GM19438 (cell line): ENCODE results near the gene SERPINA12.
"Not testable (repeated sequence)": the region's sequence is repeated elsewhere in the genome, so short reads cannot be mapped to it uniquely, and the experiment has no call there.

Experiments
- ATAC-seq: cut with Tn5 transposase; IDR thresholded peaks from one replicate; pipeline ENCODE4 v1.9.1; 2021; ENCODE audit warnings: low read depth; ENCODE audit not compliant: unreplicated experiment

Gene SERPINA12

DNA sequence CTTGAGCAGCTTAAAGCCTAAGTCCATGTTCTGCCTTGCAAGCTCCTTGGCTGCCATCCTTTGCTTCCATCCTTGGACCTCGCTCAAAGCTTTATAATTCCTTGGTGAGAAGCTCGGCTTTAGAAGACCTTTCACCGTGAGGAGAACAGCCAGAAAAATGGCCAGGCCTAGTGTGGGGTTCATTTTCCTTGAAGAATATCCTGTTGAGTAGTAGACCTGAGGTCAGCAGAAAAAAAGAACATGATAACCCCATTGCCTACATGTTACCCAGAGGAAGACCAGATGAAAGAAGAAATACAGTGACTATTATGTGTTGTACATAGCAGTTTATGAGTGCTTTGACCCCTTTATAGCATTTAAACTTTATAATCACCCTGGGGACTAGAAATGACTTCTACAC lies 11.1 kb downstream of the SERPINA12 start:
- ATAC-seq: no peak

DNA sequence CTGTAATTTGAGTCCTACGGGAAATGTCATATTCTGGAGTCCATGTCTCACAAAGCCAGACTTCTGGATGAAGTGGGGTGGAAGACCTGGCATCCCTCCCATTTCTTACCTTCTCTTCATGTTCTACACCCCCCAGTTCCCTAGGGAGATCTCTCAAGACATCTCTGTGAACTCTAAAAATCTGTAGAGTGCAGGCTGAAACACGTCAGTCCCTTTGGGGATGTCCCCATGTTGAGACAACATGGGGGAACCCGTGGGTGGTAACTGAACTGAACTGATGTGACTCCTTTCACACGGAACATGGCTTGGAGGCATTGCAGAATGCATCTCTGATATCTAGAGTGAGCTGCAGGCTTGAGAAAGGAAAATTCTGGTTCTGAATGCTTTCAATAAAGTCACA lies 15.2 kb downstream of the SERPINA12 start:
- no peak for ATAC-seq

DNA sequence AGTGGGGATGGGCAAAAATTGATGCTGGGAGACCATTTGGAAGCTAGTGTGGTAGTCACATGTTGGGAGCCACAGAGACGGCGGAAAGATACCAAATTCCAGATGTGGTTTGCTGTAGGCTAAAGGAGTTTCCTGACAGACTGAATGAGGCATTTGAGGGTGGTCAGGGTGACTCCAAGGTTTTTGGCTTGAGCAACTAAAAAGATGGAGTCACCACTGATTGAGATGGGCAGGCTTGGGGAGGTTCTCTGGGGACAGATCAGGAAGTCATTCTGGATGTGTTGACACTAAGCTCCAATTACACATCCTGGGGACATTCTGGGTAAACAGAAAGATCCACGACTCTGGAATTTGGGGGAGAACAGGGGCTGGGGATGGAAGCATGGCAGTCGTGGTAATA lies 17.8 kb downstream of the SERPINA12 start:
- ATAC-seq: no peak

DNA sequence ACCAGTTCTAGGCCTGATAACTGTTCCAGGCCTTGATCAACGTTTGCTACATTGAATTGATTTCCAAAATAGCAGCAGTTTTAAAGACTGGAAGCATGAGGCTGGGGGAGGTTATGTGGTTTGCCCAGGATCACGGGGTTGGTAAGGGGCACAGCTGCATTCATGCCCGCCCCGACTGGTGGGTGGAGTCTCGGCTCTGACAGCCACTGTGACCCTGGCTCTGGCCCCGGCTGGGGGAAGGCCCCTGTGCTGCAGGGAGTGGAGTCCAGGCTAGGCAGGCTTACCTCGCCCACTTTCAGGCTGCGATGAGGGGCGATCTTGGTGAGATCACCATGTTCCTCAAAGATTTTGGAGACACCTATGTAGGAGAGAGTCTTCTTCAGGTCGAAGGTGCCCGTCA lies 19.9 kb downstream of the SERPINA12 start:
- ATAC-seq: no peak

DNA sequence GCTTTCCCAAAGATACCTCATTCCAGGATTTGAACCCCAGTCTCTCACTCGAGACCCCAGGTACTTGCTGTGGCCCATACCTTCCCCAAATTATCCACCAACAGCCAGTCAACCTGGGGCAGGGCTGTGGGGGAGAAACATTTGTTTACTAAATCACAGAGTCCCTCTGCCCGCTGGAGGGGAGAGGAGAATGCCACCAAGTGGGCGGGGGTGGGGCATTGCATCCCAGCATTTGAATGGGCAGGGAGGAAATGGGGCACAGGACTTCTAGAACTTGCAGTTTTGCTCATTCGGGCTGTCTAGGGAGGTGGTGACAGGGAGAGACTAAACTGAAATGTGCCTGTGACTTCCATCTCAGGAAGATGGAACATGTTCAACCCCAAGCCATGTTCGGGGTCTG lies 22.4 kb downstream of the SERPINA12 start:
- no peak for ATAC-seq

DNA sequence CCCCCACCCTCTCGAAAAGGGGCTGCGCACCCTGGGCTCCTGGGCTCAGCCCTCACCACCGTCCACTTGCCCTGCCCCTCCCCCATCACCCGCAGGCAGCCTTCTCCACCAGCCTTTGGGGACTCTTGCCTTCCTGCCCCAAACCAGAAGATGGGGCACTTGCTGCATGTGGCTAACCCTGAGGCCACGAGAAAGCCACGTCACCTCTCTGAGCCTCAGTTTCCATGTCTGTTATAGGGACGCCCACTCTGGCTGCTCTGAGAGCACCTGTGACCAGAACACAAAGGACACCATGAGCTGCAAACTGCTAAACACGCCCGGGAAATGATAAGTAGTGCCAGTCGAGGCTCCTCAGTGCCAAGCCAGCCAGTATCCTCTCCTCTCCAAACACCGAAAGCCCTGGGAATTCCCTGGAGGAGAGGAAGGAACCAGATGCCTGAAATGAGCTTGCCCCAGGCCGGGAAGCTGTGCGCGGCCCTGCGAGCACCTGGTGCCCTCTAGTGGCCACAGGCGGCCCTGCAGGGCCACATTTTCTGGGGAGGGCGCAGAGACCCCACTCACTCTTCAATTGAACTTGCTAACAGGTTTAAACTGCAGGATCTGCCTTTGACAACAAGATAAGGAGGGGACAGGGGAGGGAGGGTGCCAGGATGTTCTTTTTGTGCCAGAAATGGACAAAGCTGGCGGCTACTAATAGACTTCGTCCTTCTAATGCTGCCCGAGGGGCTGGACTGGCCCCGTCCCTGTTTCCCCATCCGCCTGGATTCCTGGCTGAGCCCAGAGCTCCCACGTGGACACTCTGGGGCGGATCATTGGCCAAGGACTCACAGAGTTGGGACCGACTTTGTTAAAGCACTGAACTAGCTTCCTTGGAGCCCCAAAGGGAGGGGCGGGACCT lies 23.1 kb downstream of the SERPINA12 start:
- ATAC-seq: no peak

DNA sequence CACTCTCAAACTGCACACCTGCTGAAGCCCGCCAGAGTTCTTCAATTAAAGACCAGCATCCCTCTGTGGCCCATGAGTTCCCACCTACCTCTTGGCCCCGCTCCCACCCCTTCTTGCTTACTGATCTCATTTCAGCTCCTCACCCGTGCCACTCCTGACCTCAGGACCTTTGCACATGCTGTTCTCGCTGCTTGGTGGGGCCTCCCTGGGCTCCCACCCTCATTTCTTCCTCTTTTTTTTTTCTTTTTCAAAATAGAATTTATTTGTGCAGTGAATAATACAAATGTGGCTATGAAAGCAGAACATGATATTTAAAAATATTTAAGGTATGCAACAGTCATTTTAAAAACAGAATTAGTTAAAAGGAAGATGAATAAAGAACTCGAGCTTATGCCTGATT lies 24.8 kb downstream of the SERPINA12 start:
- no peak for ATAC-seq

DNA sequence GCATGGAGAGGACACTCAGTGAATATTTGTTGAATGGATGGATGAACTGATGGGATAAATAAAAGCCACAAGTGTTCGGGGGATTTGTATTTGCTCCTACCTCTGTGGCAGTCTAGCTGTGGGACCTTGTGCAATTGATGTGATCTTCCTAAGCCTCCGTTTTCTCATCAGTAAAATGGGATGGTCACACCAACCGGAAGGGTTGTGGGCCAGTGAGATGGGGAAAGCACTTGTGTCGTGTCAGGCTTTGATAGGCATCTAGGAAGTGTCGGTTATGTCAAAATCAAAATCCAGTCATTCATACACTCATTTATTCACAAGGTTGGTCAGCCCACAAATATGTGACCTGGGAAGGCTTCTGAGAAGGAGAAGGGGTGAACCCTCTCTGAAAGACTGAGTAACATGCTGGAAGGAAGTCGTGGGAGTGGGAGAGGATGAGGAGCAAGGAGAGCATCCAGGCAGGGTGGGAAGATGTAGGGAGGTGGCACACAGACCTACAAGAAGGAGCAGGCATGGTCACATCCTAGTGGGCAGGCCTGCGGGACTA lies 25.5 kb downstream of the SERPINA12 start:
- no peak for ATAC-seq

DNA sequence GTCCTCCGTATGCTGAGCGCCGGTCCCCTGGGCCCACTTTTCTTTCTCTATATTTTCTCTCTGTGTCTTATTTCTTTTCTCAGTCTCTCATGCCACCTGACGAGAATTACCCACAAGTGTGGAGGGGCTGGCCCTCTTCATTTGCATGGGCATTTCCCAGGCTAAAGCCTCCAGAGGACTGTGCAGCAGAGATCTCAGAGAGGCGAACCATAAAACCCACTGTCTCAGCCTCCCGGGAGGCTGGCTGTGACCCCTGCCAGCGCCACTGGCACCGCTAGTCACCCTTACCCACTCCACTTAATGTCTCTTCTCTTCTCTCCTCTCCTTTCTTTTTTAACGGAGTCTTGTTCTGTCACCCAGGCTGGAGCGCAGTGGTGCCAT lies 26.2 kb downstream of the SERPINA12 start:
- ATAC-seq: no peak

DNA sequence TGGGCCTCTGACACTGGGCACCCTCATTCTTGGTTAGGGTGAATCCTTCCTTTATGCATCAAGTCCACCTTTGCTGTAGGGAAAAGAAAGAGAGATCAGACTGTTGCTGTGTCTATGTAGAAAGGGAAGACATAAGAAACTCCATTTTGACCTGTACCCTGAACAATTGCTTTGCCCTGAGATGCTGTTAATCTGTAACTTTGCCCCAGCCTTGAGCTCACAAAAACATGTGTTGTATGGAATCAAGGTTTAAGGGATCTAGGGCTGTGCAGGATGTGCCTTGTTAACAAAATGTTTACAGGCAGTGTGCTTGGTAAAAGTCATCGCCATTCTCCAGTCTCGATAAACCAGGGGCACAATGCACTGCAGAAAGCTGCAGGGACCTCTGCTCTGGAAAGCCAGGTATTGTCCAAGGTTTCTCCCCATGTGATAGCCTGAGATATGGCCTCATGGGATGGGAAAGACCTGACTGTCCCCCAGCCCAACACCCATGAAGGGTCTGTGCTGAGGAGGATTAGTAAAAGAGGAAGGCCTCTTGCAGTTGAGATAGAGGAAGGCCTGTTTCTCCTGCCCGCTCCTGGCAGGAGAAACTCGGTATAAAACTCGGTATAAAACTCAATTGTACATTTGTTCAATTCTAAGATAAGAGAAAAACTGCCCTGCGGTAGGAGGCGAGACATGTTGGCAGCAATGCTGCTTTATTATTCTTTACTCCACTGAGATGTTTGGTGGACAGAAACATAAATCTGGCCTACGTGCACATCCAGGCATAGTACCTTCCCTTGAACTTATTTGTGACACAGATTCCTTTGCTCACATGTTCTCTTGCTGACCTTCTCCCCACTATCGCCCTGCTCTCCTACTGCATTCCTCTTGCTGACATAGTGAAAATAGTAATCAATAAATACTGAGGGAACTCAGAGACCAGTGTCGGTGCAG lies 26.9 kb downstream of the SERPINA12 start:
- ATAC-seq: not testable (repeated sequence)

DNA sequence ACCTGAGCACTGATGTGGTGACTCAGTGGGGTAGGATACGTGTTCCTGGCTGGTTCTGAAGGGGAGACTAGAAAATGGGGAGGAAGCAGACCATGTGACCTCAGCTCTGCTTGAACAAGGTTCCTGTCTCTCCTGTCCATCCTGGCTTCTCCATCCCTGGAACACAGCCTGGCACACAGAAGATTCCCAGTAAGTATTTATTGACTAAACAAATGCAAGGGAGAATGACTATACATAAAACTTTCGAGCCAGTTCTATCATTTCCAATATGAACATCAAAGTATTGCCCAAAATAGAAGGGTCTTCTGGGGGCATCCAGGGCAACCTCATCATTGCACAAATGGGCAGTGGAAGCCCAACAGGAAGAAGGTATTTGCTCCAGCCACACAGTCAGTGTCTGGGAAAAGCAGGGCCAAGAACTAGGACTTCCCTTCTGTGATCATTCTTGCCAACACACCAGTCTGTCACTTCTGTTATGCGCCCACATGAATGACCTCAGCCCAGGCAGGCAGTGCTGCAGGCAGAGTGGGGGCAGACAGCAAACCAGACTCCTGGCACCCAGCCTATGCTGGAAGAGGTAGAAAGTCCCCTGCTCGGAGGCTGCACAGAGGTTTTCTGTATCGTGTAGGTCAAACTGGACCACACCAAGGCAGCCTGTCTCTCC lies 27.7 kb downstream of the SERPINA12 start:
- ATAC-seq: no peak

DNA sequence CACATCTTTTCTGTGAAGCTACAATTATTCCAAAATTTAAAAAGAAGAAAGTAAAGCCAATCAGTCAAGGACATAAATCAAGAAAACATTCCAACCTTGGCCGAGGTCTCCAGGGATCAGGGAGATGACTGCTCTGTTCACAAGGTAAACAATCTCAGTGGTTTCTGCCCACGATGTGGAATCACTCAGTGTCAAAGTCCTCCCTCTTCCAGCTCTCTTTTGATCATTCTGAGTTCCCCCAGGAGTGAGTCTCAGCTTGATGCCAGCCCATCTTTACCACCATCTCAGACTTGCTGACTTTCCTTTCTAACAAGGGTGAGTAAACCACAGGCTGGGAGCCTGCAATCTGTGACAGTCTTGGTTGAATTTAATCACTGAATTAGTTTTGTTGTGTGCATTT lies 28.5 kb downstream of the SERPINA12 start:
- no peak for ATAC-seq

DNA sequence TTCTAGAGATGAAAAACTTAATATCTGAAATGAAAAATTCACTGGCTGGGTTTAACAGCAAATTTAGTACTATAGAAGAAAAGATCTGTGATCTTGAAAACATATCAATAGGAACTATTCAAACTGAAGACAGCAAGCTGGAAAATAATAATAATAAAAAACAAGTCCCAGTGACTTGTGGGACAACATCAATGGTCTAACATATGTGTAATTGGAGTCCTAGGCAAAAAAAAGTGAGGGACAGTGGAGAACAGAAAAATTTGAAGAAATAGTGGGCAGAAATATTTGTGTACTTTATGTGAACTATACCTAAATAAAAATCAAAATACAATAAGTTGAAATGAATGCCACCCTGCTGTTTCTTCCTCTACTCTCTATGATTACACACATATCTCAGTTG lies 30.8 kb downstream of the SERPINA12 start:
- no peak for ATAC-seq

DNA sequence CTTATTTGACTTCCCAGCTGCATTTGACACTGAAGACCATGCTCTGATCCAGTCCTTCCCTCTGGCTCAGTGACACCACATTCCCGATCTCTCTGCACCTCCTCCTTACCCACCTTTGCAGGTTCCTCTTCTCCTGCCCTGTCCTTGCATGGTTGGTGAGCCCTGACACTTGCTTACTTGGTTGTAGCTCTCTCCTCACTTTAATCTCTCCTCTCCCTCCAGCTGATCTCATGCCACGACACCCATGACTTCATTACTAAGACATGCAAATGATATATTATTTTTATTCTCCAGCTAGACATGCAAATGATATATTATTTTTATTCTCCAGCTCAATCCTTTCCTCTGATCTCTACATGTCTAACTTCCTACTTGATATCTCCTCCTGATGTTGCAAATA lies 33.2 kb downstream of the SERPINA12 start, which contains the start of gene SERPINA9:
TSS of gene SERPINA9 (minus strand) at position 175 of the 400 bp plus-strand sequence. CDS start 6,357 bp downstream, outside the sequence.
- ATAC-seq: no peak

DNA sequence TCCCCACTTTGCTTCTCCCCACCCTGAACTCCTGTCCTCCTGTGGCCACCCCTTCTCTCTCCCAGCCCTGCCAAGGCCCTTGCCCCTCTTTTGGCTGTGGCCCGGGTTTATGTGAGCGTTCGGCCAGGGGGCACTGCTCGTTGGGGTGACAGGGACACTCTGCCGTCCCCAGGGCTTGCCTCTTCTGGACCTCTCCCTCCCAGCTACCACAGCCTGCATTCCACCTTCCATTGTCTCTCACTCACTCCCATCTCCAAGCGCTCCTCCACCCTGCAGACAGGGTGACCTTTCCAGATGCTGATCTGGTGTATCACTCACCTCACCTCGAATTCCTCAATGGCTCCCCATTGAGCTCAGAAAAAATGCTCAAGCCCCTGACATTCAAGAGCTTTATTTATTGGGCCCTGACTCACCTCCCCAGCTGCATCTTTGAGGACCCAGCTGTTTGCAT lies 34.7 kb downstream of the SERPINA12 start:
- ATAC-seq: no peak

DNA sequence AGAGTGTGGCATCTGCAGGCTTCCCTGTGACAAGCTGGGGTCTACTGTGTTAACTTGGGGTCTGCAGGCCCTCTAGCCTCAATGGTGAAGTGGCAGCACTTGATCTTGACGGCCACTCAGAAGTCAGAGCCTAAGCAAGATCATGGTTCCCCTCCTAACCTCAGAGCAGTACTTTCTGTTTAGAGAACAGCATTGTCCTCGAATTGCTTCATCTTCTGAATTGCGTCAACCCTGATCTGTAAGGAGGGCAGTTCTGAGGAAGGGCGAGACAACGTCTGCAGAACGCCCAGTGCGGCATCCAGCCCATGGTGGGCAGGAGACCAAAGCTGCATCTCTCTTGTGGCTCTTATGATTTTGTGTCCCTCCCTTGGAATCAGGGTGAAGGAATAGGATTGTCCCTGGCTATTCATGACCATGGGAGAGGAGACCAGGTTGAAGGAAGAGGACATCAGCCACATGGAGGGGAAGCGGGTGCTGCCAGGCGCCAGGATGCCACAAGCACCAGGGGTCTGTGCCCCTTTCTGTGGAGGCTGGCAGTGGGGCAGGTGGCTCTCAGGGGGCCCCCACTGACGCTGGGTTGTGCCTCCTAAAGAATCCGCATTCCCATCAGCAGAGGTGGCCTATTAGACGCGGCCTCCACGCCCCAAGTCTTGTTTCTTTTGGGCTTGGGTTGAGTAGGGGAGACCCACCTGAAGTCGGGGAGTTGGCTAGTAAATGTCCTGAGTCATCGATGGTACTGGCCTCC lies 35.4 kb downstream of the SERPINA12 start:
- no peak for ATAC-seq

DNA sequence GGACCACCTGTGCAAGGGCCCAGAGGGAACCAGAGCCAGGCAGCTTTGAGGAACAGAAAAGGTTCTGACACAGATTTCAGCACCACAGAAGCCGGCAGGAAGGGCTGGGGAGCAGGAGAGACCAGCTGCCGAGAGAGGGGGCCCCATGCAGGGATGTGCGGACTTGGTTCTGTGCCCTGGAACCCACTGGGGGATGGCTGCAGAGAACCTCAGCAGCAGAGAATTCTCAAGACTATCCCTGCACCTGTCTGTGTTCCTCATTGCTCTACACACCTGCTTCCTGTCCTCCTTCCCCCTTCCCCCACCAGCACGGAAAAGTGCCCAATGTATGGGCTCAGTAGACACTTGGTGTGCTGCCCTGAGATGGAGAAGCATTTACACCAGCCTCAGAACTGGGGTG lies 36.4 kb downstream of the SERPINA12 start:
- ATAC-seq: no peak

DNA sequence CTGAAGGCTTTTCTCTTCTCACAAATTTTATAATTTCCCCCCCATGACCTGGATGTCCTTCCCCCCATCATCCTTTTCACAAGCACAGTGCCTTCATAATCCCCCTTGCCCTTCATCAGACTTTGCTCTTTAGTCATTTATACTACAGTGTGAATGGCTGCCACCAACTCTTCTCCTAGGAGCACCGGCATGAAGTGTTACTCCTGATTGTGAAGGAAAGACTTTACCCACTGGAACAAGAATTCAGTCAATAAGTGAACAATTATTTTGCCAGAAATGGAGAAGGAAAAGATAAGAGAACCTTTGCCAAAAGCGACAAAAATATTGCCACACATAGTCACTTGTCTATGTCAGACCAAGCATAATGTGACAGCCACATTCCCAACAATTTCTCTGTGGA lies 38.2 kb downstream of the SERPINA12 start:
- no peak for ATAC-seq

DNA sequence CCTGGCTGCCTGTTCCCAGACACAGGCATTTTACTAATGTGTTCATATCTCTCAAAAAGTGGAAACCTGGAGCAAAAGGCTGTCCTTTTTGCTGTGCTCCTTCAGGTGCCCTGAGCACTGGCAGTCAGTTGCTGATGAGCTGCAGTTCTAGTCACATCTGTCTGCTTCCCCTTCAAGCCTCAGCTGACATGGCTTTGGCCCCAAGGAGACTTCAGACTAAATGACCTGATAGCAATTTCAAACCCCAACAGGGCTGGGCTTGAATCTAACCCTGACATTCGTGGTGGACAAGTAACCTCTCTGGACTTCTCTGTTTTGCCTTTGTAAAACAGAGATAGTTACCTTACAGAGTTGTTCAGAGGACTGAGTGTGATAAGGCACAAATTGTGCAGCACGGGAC lies 39.0 kb downstream of the SERPINA12 start:
- ATAC-seq: no peak

DNA sequence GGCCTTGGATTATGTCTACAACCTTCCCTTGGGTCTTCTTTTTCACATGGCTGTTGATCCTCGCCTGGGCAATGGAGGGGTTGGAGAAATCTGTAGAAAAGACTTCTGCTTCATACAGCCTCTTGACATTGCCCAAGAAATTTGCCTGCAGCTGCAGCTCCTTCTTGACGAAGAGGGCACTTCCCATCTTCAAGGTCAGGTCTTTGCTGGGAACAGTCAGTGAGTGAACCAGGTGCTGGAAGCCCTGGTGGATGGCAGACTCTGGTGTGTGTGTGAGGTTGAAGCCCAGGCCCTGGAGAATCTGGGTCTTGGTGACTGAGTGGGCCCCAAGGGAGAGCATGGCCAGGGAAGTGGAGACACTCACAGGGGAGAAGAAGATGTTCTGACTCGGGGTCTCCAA lies 40.0 kb downstream of the SERPINA12 start:
- ATAC-seq: no peak
